Nephron progenitor cell (in vitro differentiated cells): Measurements from ENCODE around the gene ATP6V1G2.
"Not testable (repeated sequence)": the region's sequence is repeated elsewhere in the genome, so short reads cannot be mapped to it uniquely, and the experiment has no call there.

Experiments
- DNase-seq: peaks from one replicate; pipeline ENCODE4 v3.0.0; 2021
- H3K27ac Mint-ChIP-seq: 2 replicates; pipeline ENCODE4 v1.8.0; 2021; ENCODE audit warnings: mild to moderate bottlenecking, moderate library complexity, mixed read lengths
- H3K27me3 Mint-ChIP-seq: 2 replicates; pipeline ENCODE4 v1.8.0; 2021; ENCODE audit warnings: mild to moderate bottlenecking, low read depth, mixed read lengths; ENCODE audit not compliant: poor library complexity
- H3K36me3 Mint-ChIP-seq: 2 replicates; pipeline ENCODE4 v1.8.0; 2021; ENCODE audit warnings: low read depth, mixed read lengths
- H3K4me1 Mint-ChIP-seq: 2 replicates; pipeline ENCODE4 v1.8.0; 2021; ENCODE audit warnings: mixed read lengths
- H3K4me3 Mint-ChIP-seq: 2 replicates; pipeline ENCODE4 v1.8.0; 2021; ENCODE audit warnings: mild to moderate bottlenecking, moderate library complexity, mixed read lengths
- H3K9me3 Mint-ChIP-seq: 2 replicates; pipeline ENCODE4 v1.8.0; 2021; ENCODE audit warnings: mild to moderate bottlenecking, moderate library complexity, mixed read lengths
- CTCF ChIP-seq: fragments of 200-600 bp; sonication (generic); IDR thresholded peaks from 2 replicates; pipeline ENCODE4 v1.5.0; 2021; ENCODE audit warnings: antibody characterized with exemption

The ATP6V1G2 gene

GRCh38 chr6:31525553-31525931, 20.9 kb downstream of the ATP6V1G2 start:
- no peak overlapping the region for H3K27ac Mint-ChIP-seq
- peaks cover 21% of the 10 kb centered on the region for H3K4me1 Mint-ChIP-seq
- H3K27me3 Mint-ChIP-seq, result peaks cover 14% of the 10 kb centered on the region
- H3K4me3 Mint-ChIP-seq, result no peak overlapping the region
- H3K9me3 Mint-ChIP-seq, result no peaks in the 10 kb centered on the region
- DNase-seq, result no peak
- no peak for TF ChIP-seq CTCF
- peaks cover 10% of the 10 kb centered on the region for H3K36me3 Mint-ChIP-seq

- H3K36me3 Mint-ChIP-seq, result no peaks in the 10 kb centered on the region
- peaks cover 35% of the 10 kb centered on the region for H3K27me3 Mint-ChIP-seq
- H3K9me3 Mint-ChIP-seq, result no peaks in the 10 kb centered on the region
- H3K4me3 Mint-ChIP-seq, result no peak overlapping the region
- TF ChIP-seq CTCF, result no peak
- DNase-seq, result no peak
- no peak overlapping the region for H3K27ac Mint-ChIP-seq
- H3K4me1 Mint-ChIP-seq, result no peaks in the 10 kb centered on the region
These were observed 24.6 kb downstream of the ATP6V1G2 start for GRCh38 chr6:31521835-31522234.

GRCh38 chr6:31513456-31514165, 32.8 kb downstream of the ATP6V1G2 start:
- no peak for DNase-seq
- peaks cover 11% of the 10 kb centered on the region for H3K9me3 Mint-ChIP-seq
- TF ChIP-seq CTCF, result no peak
- peaks cover 36% of the 10 kb centered on the region for H3K27me3 Mint-ChIP-seq
- no peak overlapping the region for H3K27ac Mint-ChIP-seq
- no peaks in the 10 kb centered on the region for H3K36me3 Mint-ChIP-seq
- H3K4me3 Mint-ChIP-seq, result no peak overlapping the region
- no peaks in the 10 kb centered on the region for H3K4me1 Mint-ChIP-seq

GRCh38 chr6:31510007-31510406, 36.4 kb downstream of the ATP6V1G2 start:
- H3K36me3 Mint-ChIP-seq, result no peaks in the 10 kb centered on the region
- no peak overlapping the region for H3K4me3 Mint-ChIP-seq
- no peak for DNase-seq
- peaks cover 48% of the 10 kb centered on the region for H3K27me3 Mint-ChIP-seq
- peaks cover 9% of the 10 kb centered on the region for H3K4me1 Mint-ChIP-seq
- H3K9me3 Mint-ChIP-seq, result peaks cover 11% of the 10 kb centered on the region
- no peak for TF ChIP-seq CTCF
- no peak overlapping the region for H3K27ac Mint-ChIP-seq

- Mint-ChIP-seq H3K9me3 (peaks cover 11% of the 10 kb centered on the region), H3K27me3 (peaks cover 52% of the 10 kb centered on the region)
- H3K36me3 Mint-ChIP-seq, H3K4me3 Mint-ChIP-seq, H3K4me1 Mint-ChIP-seq, H3K27ac Mint-ChIP-seq, DNase-seq: not testable (repeated sequence)
These were observed 37.4 kb downstream of the ATP6V1G2 start for GRCh38 chr6:31509036-31509435.

GRCh38 chr6:31502586-31502985, 43.8 kb downstream of the ATP6V1G2 start:
- DNase-seq, result no peak
- Mint-ChIP-seq H3K9me3 (peaks cover 32% of the 10 kb centered on the region), H3K4me1 (peaks cover 31% of the 10 kb centered on the region), H3K36me3 (no peaks in the 10 kb centered on the region), H3K27me3 (peaks cover 96% of the 10 kb centered on the region), H3K4me3 (no peak overlapping the region), H3K27ac (no peak overlapping the region)
- no peak for TF ChIP-seq CTCF

- H3K36me3 Mint-ChIP-seq, H3K4me3 Mint-ChIP-seq, DNase-seq, H3K27ac Mint-ChIP-seq: not testable (repeated sequence)
- Mint-ChIP-seq H3K9me3 (peaks cover 38% of the 10 kb centered on the region), H3K4me1 (peaks cover 29% of the 10 kb centered on the region), H3K27me3 (peaks cover 99% of the 10 kb centered on the region)
These were observed 46.8 kb downstream of the ATP6V1G2 start for GRCh38 chr6:31499648-31500047.
